Activated CD4-positive, alpha-beta T cell treated with anti-CD3 and anti-CD28 coated beads, Interleukin-2, amount 50 U/mL, for 1 hour (primary cell): ENCODE data around the gene PRKCZ.

ENCODE experiments used
- DNase-seq: peaks from one replicate; pipeline ENCODE4 v3.0.0-alpha.2; 2020

PRKCZ gene

GRCh38 chr1:2049718-2050431 lies at the start of gene PRKCZ:
Gene PRKCZ (plus strand): TSS chr1:2050411. CDS start chr1:2050631, 220 bp downstream.
- DNase-seq: peak; percentile 94

DNA sequence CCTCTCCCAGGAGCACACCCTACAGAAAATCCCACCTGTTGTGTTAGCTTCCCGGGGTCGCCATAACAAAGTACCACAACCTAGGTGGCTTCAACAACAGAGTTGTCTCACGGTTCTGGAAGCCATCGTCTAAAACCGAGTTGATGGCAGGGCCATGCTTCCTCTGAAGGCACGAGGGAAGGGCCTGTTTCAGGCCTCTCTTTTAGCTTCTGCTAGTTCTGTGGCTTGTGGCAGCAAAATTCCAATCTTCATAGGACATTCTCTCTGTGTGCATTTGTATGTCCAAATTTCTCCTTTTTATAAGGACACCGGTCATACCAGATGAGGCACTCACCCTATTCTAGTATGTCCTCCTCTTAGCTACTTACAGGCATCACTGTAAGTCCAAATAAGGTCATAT lies 49.8 kb upstream of the PRKCZ start:
- no peak for DNase-seq

DNA sequence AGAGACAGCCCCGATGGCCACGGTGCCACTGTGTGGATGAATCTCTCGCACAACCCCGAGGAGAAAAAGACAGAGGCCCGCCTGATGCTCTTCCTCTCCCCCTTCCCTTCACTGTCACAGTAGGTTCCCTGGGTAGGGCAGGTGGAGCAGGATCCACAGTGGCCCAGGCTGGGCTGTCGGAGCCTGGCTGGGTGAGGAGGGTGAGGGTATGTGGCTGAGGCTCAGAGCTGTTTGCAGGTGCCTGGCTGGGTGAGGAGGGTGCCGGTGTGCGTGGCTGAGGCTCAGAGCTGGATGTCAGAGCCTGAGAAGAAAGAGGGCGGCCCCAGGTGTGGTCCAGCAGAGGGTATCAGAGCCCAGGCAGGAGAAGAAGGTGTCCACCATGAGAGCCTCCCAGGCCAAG lies 49.4 kb upstream of the PRKCZ start:
- DNase-seq: no peak

DNA sequence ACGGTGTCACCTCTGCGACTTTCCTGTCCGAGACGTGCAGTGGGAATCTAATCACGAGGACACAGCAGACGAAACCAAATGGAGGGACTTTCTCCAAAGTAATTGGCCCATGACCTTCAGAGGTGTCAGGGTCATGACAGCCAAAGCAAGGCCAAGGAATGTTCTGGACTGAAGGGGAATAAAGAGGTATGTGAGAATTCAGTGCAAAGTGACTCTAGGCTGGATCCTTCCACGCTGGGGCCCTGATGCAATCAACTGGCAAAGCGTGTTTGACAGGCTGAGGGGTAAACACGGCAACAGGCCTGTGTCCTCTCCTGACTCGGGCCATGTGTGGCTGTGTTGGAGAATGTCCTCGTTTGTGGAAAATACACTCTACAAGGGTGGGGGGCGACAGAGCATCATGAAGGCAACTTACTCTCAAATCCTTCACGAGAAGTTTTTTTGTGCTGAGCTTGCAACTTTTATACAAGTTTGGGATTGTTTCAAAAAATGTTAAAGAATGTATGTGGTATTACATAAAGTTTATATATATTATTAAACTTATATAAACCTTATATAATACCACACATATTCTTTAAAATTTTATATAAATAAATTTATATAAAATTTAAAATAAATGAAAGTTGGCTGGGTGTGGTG lies 48.3 kb upstream of the PRKCZ start:
- DNase-seq: no peak

GRCh38 chr1:2003541-2004131 lies 46.6 kb upstream of the PRKCZ start, which contains the start of gene CFAP74:
Gene CFAP74 (minus strand): TSS chr1:2003786. CDS start chr1:1990956, 12,830 bp downstream.
- no peak for DNase-seq

DNA sequence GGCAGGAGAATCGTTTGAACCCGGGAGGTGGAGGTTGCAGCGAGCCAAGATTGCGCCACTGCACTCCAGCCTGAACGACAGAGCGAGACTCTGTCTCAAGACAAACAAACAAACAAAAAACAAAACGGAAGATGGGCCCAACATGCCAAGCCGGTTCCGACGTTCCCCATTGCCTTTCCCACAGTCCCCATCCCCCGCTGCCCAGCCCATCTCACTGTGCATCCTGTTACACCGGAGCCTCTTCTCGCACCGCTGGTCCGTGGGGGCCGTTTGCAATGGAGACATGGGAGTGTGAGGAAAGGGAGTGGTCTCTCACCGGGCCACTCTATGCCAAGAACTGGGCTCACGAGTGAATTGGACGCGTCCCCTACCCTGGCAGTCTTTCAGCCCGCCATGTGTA lies 45.4 kb upstream of the PRKCZ start:
- DNase-seq: no peak

DNA sequence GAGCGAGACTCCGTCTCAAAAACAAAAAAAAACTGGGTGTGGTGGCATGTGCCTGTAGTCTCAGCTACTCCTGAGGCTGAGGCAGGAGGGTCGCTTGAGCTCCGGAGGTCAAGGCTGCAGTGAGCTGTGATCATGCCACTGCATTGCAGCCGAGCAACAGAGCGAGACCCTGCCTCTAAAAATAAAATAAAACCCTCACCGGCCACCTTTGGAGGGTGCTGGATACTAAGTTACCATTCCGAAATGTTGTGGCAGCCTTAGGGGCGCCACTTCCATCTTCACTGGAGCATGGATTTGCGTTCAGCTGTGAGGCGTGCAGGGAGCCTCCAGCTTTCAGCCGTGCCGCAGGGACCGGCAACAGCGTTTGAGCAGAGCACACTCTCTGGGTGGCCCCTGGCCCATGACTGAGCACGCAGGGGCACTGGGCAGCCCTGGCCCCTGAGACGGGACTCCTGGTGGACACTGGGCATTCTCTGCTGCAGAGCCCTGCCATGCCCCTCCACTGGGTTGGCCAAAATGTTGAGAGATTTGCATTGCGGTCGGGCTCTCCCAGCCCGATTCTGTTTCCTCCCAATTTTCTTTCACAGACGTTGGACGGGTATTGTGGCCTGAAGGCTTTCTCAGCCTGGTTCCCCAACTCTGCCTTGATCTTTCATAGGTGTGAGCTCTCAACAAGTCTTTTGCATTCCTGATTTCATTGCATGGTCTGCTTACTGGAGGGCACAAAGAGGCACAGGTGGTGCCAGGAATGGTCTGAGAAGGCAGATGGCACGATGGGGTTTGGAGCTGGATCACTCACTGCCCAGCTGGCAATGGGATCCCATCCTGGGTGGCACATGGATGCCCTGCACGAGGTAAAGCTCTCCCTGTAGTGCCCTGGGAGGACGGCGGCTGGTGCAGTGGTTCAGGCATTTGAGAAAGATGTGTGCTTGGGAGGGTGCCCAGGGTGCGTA lies 40.8 kb upstream of the PRKCZ start:
- DNase-seq: no peak

- DNase-seq: no peak
Measured at GRCh38 chr1:2014181-2014580, 36.0 kb upstream of the PRKCZ start.

- no peak for DNase-seq
Measured at GRCh38 chr1:2014741-2015735, 35.2 kb upstream of the PRKCZ start.

- no peak for DNase-seq
Measured at GRCh38 chr1:2016123-2016522, 34.1 kb upstream of the PRKCZ start.

DNA sequence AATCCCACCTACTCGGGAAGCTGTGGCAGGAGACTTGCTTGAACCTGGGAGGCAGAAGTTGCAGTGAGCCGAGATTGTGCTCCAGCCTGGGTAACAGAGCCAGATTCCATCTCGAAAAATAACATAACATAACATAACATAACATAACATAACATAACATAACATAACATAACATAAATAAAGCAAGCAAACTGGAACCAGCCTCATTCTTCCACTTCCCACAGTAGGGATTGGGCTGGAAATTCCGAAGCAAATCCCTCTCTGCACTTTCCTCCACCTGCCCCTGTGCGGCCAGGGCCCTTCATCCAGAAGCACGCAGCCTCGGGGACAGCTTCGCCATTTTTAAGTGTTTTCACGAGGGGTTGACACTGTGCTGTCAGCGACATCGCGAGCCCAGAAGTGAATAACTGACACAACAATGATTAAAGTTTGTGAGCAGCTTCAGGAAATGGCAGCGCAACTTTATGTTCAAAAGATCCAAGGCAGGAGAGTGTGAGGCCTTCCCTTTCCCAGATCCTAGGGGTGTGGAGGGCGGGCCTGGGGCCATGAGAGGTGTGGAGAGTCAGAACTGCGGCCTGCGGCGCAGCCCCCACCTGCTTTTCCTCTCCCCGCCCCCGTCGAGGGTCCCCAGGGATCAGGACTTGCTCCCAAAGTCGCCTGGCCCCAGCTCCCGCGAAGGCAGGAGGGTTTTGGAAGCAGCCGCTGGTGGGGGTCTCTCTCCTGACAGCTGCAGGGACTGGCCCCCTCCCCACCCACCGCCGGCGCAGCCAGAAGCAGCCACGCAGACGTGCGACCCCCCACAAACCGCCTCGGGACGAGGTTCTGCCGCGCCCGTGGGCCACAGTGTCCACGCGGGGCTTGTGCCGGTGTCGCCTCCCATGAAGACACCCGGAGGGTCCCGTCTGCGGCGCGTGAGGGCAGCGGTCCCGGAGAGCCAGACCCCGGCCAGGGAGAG lies 31.7 kb upstream of the PRKCZ start:
- DNase-seq: no peak

GRCh38 chr1:2019172-2019543 lies 31.1 kb upstream of the PRKCZ start, which contains the start of gene GABRD:
Gene GABRD (plus strand): TSS chr1:2019345. CDS start chr1:2019424, 79 bp downstream.
- no peak for DNase-seq

DNA sequence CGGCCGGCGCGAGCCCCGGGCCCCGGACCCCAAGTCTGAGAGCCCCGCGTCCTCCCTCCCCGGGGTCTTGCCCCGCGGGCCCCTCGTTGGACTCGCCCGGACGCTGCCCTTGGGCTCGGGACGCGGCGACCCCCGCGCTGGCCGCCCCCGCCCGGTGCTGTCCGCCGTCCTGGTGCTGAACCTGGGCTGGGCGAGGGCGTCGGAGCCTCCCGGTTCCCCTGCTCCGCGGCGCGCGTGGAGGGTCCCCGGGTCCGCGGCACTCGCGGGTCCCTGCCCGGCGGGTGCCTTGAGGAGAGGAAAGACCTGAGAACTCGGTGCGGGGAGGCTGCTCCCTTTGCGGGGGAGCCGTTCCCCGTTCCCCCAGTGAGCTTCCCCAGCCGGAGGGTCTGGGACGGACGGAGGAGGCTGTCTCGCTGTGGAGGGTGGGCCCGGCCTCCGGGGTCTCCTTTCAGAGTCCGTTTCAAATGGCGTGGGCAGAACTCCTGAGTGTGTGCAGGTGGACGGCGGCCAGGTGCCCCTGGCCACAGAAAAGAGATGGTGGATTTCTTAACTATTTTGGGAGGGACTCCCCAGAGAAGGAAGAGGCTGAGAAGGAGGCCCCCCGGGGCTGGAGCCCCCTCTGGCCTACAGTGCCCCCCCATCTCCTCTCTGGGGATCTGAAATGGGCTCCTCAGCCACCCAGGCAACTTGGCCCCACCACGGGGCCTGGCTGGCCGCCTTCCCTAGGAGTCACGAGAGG lies 30.5 kb upstream of the PRKCZ start:
- no peak for DNase-seq

- no peak for DNase-seq
Measured at GRCh38 chr1:2020310-2020655, 29.9 kb upstream of the PRKCZ start.

- DNase-seq: no peak
Measured at GRCh38 chr1:2021550-2021949, 28.7 kb upstream of the PRKCZ start.

- no peak for DNase-seq
Measured at GRCh38 chr1:2022063-2022770, 28.0 kb upstream of the PRKCZ start.

DNA sequence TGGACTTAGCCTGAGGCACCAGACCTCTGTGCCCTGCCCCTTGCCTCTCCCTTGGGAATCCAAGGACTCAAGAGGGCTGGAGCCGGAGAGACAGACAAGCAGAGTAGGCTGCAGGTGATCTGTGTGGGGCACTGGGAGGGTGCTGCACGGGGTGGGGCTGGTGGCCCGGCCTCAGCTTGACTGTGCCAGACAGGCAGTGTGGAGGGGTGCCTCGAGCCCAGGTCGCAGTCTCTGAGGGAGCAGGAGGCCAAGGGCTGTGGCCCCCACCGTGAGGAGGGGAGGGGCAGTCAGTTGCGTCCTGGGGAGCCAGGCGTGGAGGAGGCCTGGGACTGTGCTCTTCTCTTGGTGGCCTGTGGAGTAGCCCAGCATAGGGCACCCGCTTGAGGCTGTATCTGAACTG lies 27.0 kb upstream of the PRKCZ start:
- no peak for DNase-seq

DNA sequence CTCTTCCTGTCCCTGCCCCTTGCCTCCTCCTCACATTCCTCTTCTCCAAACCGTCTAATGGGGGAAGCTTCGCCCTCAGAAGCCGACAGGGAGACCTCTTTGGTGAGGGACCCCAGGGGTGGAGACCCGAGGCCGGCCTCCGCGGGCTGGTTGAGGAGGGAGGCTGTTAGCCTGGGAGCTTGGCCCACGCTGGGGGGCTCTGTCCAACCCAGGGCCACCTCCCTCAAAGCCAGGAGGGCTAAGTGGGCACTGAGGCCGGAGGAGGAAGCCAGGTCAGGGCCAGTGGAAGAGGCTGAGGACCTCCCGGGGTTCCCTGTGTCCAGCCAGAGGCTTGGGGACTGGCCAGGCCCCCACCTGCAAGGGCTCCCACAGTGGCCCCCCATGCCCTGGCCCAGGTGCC lies 25.8 kb upstream of the PRKCZ start:
- no peak for DNase-seq

DNA sequence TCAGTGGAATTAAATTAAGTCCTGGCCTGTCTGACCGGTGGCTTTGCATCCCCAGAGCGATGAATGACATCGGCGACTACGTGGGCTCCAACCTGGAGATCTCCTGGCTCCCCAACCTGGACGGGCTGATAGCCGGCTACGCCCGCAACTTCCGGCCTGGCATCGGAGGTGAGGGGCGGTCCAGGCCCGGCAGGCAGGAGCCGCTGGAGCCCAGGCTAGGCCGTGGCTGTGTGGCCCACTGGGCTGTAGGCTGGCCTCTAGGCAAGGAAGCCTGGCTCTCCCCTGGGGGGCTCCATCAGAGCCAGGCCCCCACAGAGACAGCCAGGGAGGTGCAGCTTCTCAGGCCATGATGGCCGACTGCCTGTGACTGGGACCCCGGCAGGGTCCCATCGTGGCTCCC lies 25.3 kb upstream of the PRKCZ start:
- no peak for DNase-seq
